Activated T-cell treated with anti-CD3 and anti-CD28 coated beads, Interleukin-2, amount 50 U/mL, for 72 hours (primary cell): ENCODE results near the gene GATAD2B. TPM values are rescaled to one million over a fixed set of nuclear protein-coding genes. Genes with fewer than 3 reads are reported as not detected.
A peak's percentile ranks its signal among the peaks of the same experiment; 100 is the strongest.

Source experiments
- ATAC-seq, 2 donors: fragments of 150-1000 bp; cut with Tn5 transposase; replicated peaks in 1 of 2; 2 replicates each; pipeline ENCODE4 v1.10.0; 2021; ENCODE audit warnings: moderate library complexity in 2 of 2, mild to moderate bottlenecking in 1 of 2
- DNase-seq, 2 donors: peaks; one replicate each; pipeline ENCODE4 v3.0.0; 2021 to 2022; ENCODE audit warnings: mixed read lengths in 1 of 2
- H3K27ac Mint-ChIP-seq: one replicate; pipeline ENCODE4 v1.8.0; 2022; ENCODE audit warnings: mild to moderate bottlenecking, moderate library complexity, mixed read lengths
- H3K27me3 Mint-ChIP-seq: one replicate; pipeline ENCODE4 v1.8.0; 2022; ENCODE audit warnings: low read depth, mixed read lengths
- H3K36me3 Mint-ChIP-seq, 2 donors: one replicate each; pipeline ENCODE4 v1.8.0; 2022; ENCODE audit warnings: mixed read lengths in 2 of 2, mild to moderate bottlenecking in 1 of 2; ENCODE audit not compliant: insufficient read depth in 2 of 2
- H3K4me1 Mint-ChIP-seq: one replicate; pipeline ENCODE4 v1.8.0; 2022; ENCODE audit warnings: low read depth, mixed read lengths
- H3K4me3 Mint-ChIP-seq, 2 donors: one replicate each; pipeline ENCODE4 v1.8.0; 2022; ENCODE audit warnings: mild to moderate bottlenecking in 2 of 2, mixed read lengths in 2 of 2, moderate library complexity in 2 of 2
- H3K9me3 Mint-ChIP-seq, 2 donors: one replicate each; pipeline ENCODE4 v1.8.0; 2022; ENCODE audit warnings: mixed read lengths in 2 of 2
- total RNA-seq, 2 donors: library from RNA; stranded (reverse); gene quantifications; one replicate each; pipeline ENCODE4 v1.2.3, GENCODE V29; 2022

Gene GATAD2B
- total RNA-seq, 2 donors from 2014 or later = 87.4 to 106 TPM

- H3K27ac Mint-ChIP-seq = no peak overlapping the region
- no peaks in the 10 kb centered on the region for H3K9me3 Mint-ChIP-seq
Measured at GRCh38 chr1:153796786-153797659, 125.7 kb downstream of the GATAD2B start.

GRCh38 chr1:153795934-153796785 is 126.6 kb downstream of the GATAD2B start:
- Mint-ChIP-seq H3K36me3 (no peaks in the 10 kb centered on the region), H3K4me3 (no peak overlapping the region), H3K27me3 (no peaks in the 10 kb centered on the region), H3K27ac (no peak overlapping the region), H3K4me1 (peaks cover 29% of the 10 kb centered on the region), H3K9me3 (no peaks in the 10 kb centered on the region)
- no peak for ATAC-seq
- no peak for DNase-seq

More at GRCh38 chr1:153796786-153797659, 125.7 kb downstream of the GATAD2B start:
- Mint-ChIP-seq H3K36me3 (no peaks in the 10 kb centered on the region), H3K27me3 (no peaks in the 10 kb centered on the region), H3K4me3 (no peak overlapping the region), H3K4me1 (peaks cover 21% of the 10 kb centered on the region)
- ATAC-seq (peak; percentile 73 to 77), DNase-seq (peak; percentile 83 to 87)

- H3K36me3 Mint-ChIP-seq = no peaks in the 10 kb centered on the region
- H3K27ac Mint-ChIP-seq = no peak overlapping the region
- peaks cover 37% of the 10 kb centered on the region for H3K4me1 Mint-ChIP-seq
- ATAC-seq (no peak), DNase-seq (no peak)
- no peak overlapping the region for H3K4me3 Mint-ChIP-seq
- no peaks in the 10 kb centered on the region for H3K9me3 Mint-ChIP-seq
- no peaks in the 10 kb centered on the region for H3K27me3 Mint-ChIP-seq
Measured at GRCh38 chr1:153795330-153795837, 127.4 kb downstream of the GATAD2B start.

- no peak for ATAC-seq
- H3K4me3 Mint-ChIP-seq = no peak overlapping the region
- H3K4me1 Mint-ChIP-seq = peaks cover 43% of the 10 kb centered on the region
- H3K36me3 Mint-ChIP-seq = no peaks in the 10 kb centered on the region
- H3K27ac Mint-ChIP-seq = no peak overlapping the region
- no peaks in the 10 kb centered on the region for H3K9me3 Mint-ChIP-seq
- H3K27me3 Mint-ChIP-seq = peaks cover 5% of the 10 kb centered on the region
- DNase-seq = no peak
Measured at GRCh38 chr1:153794624-153795329, 128.0 kb downstream of the GATAD2B start.

GRCh38 chr1:153793973-153794615 is 128.7 kb downstream of the GATAD2B start:
- Mint-ChIP-seq H3K4me1 (peaks cover 49% of the 10 kb centered on the region), H3K4me3 (no peak overlapping the region), H3K27ac (peak overlapping the region; percentile 22), H3K36me3 (no peaks in the 10 kb centered on the region), H3K9me3 (no peaks in the 10 kb centered on the region), H3K27me3 (peaks cover 7% of the 10 kb centered on the region)
- ATAC-seq = no peak
- no peak for DNase-seq

GRCh38 chr1:153793261-153793972 is 129.4 kb downstream of the GATAD2B start:
- ATAC-seq (no peak), DNase-seq (no peak)
- no peaks in the 10 kb centered on the region for H3K36me3 Mint-ChIP-seq
- H3K27ac Mint-ChIP-seq = no peak overlapping the region
- peaks cover 44% of the 10 kb centered on the region for H3K4me1 Mint-ChIP-seq
- H3K4me3 Mint-ChIP-seq = no peak overlapping the region
- peaks cover 7% of the 10 kb centered on the region for H3K27me3 Mint-ChIP-seq
- H3K9me3 Mint-ChIP-seq = no peaks in the 10 kb centered on the region

- H3K27ac Mint-ChIP-seq = no peak overlapping the region
- DNase-seq = no peak
- ATAC-seq = no peak
- peaks cover 42% of the 10 kb centered on the region for H3K4me1 Mint-ChIP-seq
- H3K27me3 Mint-ChIP-seq = peaks cover 13% of the 10 kb centered on the region
- no peaks in the 10 kb centered on the region for H3K9me3 Mint-ChIP-seq
- H3K4me3 Mint-ChIP-seq = no peak overlapping the region
- H3K36me3 Mint-ChIP-seq = no peaks in the 10 kb centered on the region
Measured at GRCh38 chr1:153792631-153793041, 130.1 kb downstream of the GATAD2B start.

- H3K9me3 Mint-ChIP-seq = no peaks in the 10 kb centered on the region
- no peaks in the 10 kb centered on the region for H3K36me3 Mint-ChIP-seq
- DNase-seq (peak; percentile 48 to 60), ATAC-seq (peak; percentile 54 to 63)
- peak overlapping the region; percentile 22 for H3K27ac Mint-ChIP-seq
- H3K27me3 Mint-ChIP-seq = peaks cover 15% of the 10 kb centered on the region
- peaks cover 33% of the 10 kb centered on the region for H3K4me1 Mint-ChIP-seq
- H3K4me3 Mint-ChIP-seq = peak overlapping the region; percentile 2 to 77
Measured at GRCh38 chr1:153791648-153792253, 131.0 kb downstream of the GATAD2B start.

GRCh38 chr1:153790966-153791647 is 131.7 kb downstream of the GATAD2B start:
- H3K4me1 Mint-ChIP-seq = peaks cover 29% of the 10 kb centered on the region
- H3K27ac Mint-ChIP-seq = peak overlapping the region; percentile 30
- no peaks in the 10 kb centered on the region for H3K36me3 Mint-ChIP-seq
- peak overlapping the region; percentile 54 to 77 for H3K4me3 Mint-ChIP-seq
- H3K27me3 Mint-ChIP-seq = peaks cover 15% of the 10 kb centered on the region
- no peaks in the 10 kb centered on the region for H3K9me3 Mint-ChIP-seq
- DNase-seq = peak; percentile 40 to 44
- peak; percentile 89 to 90 for ATAC-seq

- Mint-ChIP-seq H3K27ac (peak overlapping the region; percentile 30), H3K9me3 (no peaks in the 10 kb centered on the region), H3K4me3 (peak overlapping the region; percentile 54 to 77), H3K27me3 (peaks cover 15% of the 10 kb centered on the region), H3K36me3 (no peaks in the 10 kb centered on the region), H3K4me1 (peaks cover 29% of the 10 kb centered on the region)
- ATAC-seq = no peak
- DNase-seq = no peak
Measured at GRCh38 chr1:153790313-153790965, 132.3 kb downstream of the GATAD2B start.
